HG02610 (cell line): ENCODE data around the gene TBC1D14.

Source experiments
- ATAC-seq: cut with Tn5 transposase; IDR thresholded peaks from one replicate; pipeline ENCODE4 v1.9.1; 2021; ENCODE audit warnings: mild to moderate bottlenecking, moderate library complexity; ENCODE audit not compliant: unreplicated experiment

TBC1D14 gene

GRCh38 chr4:7016086-7016485 is 106.5 kb downstream of the TBC1D14 start:
- no peak for ATAC-seq

- ATAC-seq, result no peak
Observed at GRCh38 chr4:7016512-7016911, 106.9 kb downstream of the TBC1D14 start.

GRCh38 chr4:7017446-7018048 is 107.9 kb downstream of the TBC1D14 start:
- no peak for ATAC-seq

GRCh38 chr4:7018281-7018680 is 108.7 kb downstream of the TBC1D14 start:
- no peak for ATAC-seq

GRCh38 chr4:7019367-7019766 is 109.7 kb downstream of the TBC1D14 start:
- ATAC-seq, result no peak

- no peak for ATAC-seq
Observed at GRCh38 chr4:7020290-7020689, 110.7 kb downstream of the TBC1D14 start.

- no peak for ATAC-seq
Observed at GRCh38 chr4:7020856-7021255, 111.2 kb downstream of the TBC1D14 start.

- ATAC-seq, result no peak
Observed at GRCh38 chr4:7021355-7021754, 111.7 kb downstream of the TBC1D14 start.

- no peak for ATAC-seq
Observed at GRCh38 chr4:7021930-7022664, 112.5 kb downstream of the TBC1D14 start.

- no peak for ATAC-seq
Observed at GRCh38 chr4:7023486-7023885, 113.9 kb downstream of the TBC1D14 start.

GRCh38 chr4:7023901-7024300 is 114.3 kb downstream of the TBC1D14 start:
- ATAC-seq, result no peak

- ATAC-seq, result no peak
Observed at GRCh38 chr4:7024336-7024890, 114.8 kb downstream of the TBC1D14 start.

- ATAC-seq, result no peak
Observed at GRCh38 chr4:7025040-7025602, 115.5 kb downstream of the TBC1D14 start.

- no peak for ATAC-seq
Observed at GRCh38 chr4:7026107-7026506, 116.5 kb downstream of the TBC1D14 start.

- no peak for ATAC-seq
Observed at GRCh38 chr4:7027284-7027683, 117.7 kb downstream of the TBC1D14 start.

GRCh38 chr4:7027913-7028312 is 118.3 kb downstream of the TBC1D14 start:
- no peak for ATAC-seq

GRCh38 chr4:7029212-7029611 is 119.6 kb downstream of the TBC1D14 start:
- no peak for ATAC-seq

GRCh38 chr4:7029921-7030320 is 120.3 kb downstream of the TBC1D14 start:
- no peak for ATAC-seq

GRCh38 chr4:7030856-7031255 is 121.2 kb downstream of the TBC1D14 start:
- no peak for ATAC-seq

GRCh38 chr4:7031558-7032449 is 122.2 kb downstream of the TBC1D14 start:
- no peak for ATAC-seq

- ATAC-seq, result no peak
Observed at GRCh38 chr4:7032596-7032995, 123.0 kb downstream of the TBC1D14 start.
